Gastrocnemius medialis (tissue), 4 donors: ENCODE data around the gene KIRREL3.

Experiments used
- POLR2A ChIP-seq, 2 donors: fragments of 450-650 bp; IDR thresholded peaks; one replicate each; pipeline ENCODE4 v1.6.1; 2017; ENCODE audit warnings: antibody characterized with exemption in 2 of 2, mild to moderate bottlenecking in 2 of 2, moderate library complexity in 2 of 2
- TF ChIP-seq, protein P1 (sequence below), 5 experiments: fragments of 450-650 bp in 3 of 5; fragments of 200-600 bp in 2 of 5; sonication (generic) in 2 of 5; IDR thresholded peaks in 4 of 5; conservative IDR thresholded peaks in 1 of 5; 1 replicate in 4 of 5; 2 replicates in 1 of 5; pipeline ENCODE4 v1.5.1; 2016 to 2019; ENCODE audit warnings: antibody characterized with exemption in 5 of 5, mild to moderate bottlenecking in 3 of 5, moderate library complexity in 3 of 5

- TF ChIP-seq POLR2A (IDR thresholded peaks at IDR 0.05) = no peak
- TF ChIP-seq, protein P1, sequence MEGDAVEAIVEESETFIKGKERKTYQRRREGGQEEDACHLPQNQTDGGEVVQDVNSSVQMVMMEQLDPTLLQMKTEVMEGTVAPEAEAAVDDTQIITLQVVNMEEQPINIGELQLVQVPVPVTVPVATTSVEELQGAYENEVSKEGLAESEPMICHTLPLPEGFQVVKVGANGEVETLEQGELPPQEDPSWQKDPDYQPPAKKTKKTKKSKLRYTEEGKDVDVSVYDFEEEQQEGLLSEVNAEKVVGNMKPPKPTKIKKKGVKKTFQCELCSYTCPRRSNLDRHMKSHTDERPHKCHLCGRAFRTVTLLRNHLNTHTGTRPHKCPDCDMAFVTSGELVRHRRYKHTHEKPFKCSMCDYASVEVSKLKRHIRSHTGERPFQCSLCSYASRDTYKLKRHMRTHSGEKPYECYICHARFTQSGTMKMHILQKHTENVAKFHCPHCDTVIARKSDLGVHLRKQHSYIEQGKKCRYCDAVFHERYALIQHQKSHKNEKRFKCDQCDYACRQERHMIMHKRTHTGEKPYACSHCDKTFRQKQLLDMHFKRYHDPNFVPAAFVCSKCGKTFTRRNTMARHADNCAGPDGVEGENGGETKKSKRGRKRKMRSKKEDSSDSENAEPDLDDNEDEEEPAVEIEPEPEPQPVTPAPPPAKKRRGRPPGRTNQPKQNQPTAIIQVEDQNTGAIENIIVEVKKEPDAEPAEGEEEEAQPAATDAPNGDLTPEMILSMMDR (IDR thresholded peaks at IDR 0.05 in 4 of 5, conservative IDR thresholded peaks at IDR 0.05 in 1 of 5) = no peak
Measured at GRCh38 chr11:126459691-126460281, 540.8 kb downstream of the KIRREL3 start.
